Fibroblast of the conjunctiva (primary cell): ENCODE data around the gene ZSCAN1.

Source experiments
- DNase-seq: peaks from one replicate; pipeline ENCODE4 v3.0.0-alpha.2; 2010; ENCODE audit warnings: low read depth

The ZSCAN1 gene

DNA sequence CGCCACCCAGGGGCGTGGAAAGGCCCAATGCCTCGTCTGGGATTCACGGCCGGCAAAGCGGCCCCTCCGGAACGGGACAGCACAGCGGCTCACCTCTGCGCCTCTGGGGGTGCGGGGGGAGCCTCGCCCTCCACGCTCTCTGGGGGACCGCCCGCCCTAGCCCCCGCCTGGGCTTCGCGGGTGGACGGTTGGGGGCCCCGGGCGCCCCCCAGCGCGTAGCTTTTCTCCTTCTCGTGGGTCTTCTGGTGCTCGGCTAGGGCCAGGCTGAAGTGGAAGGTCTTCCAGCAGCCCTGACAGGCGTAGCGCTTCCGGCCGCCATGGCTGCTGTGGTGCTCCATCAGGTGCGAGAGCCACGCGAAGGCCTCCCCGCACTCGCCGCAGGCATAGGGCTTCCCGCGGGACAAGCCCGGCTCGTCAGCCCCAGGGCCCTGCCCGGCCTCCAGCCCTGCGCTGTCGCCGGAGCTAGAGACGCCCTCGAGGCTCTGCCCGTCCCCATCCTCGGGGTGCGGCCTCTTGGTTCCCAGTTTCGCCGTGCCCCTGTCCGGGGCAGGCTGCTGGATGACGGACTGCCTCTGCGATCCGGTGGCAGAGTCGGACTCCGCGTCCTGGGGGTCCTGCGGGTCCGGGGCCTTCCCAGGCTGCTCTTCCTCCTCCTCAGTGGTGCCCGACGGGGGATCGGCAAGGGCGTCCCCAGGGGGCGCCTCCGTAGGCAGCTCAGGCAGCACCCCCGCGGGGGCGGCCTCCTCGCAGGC is 50.9 kb downstream of the ZSCAN1 start:
- no peak for DNase-seq

DNA sequence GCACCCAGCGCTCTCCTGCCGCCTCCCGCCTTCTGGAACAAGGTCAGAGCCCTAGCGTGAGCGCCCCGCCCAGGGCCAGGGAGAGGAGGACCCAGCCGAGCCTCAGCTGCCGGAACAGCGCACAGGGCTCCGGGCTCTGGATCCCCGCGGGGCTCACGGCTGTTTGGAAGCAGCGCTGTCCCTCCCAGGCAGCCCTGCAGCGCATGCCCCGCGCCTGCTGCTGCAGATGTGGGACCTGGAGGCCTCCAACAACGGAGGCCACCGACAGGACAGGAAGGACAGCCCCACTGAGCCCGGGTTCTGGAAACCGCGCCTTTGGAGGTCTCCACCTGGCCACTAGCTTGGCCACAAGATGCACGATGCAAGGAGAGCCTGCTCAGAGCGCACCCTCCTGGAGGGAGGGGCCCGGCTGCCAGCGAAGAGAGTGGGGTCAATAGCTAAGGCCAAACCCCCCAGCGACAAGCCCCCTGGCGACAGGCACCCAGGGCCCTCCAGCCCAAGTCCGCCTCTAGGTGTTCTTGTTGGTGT is 51.6 kb downstream of the ZSCAN1 start:
- DNase-seq = no peak

DNA sequence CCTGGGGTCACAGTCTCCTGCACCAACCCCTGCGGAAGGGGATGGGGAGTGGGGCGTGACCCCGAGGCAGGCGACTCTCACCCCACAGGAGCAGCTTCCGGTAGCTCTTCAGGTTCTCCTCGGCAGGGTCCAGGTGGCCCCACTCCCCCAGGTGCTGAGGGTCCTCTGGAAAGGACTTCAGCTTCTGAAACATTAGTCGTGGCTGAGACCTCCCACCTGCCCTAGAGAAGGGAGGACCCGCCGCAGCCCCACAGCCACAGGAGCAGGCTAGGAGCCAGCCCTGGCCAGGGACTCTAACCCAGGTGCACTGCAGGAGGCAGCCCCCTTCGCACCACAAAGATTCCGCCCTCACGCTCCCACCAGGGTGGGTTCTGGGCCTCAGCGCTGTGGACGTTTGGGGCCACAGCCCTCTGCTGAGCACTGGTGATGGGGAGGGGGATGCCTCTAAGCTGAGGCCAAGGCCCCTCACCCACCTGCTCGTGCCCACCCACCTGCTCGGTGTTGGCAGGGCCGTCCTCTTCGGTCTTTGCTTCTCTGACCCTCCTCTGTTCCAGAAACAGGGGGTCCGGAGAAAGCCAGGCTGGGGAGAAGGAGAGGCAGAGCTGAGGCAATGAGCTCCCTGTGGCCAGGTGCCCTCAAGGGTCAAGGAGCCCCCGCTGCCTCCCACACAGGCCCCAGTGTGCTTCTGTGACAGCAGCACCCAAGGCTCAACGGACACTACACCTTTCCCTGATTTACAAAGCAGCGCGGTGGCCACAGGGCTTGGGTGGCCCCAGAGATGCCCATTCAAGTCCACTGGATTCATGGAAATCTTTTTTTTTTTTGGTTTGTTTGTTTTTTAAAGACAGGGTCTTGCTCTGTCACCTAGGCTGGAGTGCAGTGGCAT is 53.2 kb downstream of the ZSCAN1 start:
- DNase-seq = no peak

DNA sequence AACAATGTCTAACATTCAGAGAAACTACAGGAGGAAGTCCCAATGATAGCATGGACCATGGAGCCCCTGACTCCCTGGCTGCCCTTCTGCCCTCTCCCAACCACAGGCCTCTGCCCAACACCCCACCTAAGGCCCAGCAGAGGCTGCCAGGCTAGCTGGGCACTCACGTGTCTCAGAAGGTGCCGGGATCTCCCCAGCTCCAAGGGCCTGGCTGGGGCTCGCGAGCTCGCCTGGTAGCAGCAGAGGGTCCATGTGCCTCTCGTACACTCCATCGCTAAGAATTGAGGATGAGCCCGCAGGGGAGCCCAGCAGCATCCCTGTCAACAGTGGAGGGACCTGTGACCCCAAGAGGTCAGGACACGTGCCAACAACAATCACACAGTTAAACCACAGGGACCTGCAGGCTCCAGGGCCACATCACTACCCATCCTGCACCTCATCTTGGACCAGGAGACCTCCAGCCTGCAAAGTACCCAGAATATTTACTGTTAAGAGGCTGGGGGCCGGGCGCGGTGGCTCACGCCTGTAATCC is 54.8 kb downstream of the ZSCAN1 start:
- no peak for DNase-seq

DNA sequence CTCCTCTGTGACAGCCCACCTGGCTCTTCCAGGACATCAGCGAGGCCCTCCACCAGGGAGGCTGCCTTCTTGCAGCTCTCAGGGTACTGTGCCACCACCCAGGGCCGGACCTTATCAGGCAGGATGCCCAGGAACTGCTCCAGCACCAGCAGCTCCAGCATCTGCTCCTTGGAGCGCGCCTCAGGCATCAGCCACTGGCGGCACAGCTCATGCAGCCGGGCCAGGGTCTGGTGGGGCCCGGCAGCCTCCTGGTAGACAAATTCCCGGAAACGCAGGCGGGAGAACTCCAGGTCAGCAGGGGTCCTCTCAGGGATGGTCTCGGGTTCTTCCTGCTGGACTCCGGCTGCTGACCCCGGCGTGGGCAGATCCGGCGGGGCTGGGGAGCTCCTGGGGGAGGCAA is 56.0 kb downstream of the ZSCAN1 start:
- no peak for DNase-seq

DNA sequence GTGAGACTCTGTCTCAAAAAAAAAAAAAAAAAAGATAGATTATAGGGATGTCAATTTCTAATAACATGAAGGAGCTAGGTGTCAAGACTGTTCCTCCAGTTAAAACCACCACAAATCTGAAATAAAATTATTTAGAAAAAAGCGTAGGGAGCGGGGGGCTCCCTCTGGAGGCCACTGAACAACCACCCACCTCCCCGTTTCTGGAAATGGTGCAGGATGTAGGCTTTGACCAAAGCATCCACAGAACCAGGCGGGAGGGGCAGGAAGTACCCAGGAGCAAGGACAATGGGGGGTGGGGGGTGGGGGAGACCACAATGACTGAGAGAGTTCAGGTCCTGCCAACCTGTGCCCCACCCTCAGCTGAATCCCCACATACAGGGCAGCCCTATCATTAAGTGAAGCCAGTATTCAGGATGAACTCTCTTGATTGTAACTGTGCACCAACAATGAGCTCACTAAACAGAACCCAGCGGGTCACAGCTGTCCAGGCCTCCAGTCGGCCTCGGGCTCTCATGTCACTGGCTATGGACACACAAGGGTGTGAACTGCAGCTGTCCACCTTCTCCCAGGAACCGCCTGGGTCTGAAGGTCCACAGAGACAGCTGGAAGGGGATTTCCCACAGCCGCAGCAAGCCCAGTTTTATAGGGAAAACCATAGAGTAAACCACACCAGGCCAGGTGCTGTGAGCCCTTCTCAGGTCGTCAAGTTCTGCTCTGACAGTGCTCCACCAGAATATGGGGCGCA is 57.6 kb downstream of the ZSCAN1 start:
- no peak for DNase-seq

DNA sequence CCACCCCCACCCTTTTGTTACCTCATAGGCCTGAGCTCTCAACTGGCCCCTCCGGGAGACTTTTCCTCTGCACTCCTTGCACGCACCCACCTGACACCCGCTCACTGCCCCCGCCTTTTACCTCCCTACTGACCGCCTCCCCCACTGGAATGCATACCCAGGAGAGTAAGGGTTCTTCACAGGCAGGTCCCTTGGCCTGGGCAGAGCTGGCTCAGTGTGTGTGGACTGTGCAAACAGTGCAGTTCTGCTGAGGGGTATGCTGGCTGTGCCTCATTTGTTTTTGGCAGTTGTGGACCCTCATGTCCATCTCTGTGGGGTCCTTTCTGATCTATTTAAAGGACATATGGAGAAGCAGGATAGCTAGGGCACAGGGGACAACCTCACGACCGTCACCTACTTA is 59.2 kb downstream of the ZSCAN1 start:
- no peak for DNase-seq

DNA sequence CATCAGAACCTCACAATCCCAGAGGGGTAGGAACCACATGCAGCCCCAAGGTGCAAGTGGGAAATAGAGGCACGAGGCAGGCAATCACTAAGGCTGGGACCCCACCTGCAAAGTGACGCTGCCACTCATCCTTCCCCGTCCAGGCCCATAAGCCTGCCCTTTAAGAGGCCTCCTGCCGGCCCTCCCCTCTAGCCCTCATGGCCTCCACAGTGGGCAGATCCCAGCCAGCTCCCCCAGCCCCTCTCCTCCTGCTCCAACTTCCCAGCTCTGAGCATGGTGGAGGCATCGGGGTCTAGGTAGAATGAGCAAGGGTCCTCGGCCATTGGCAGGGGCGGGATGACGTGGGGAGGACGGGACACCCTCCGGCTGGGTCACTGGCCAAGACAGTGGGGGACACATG is 61.5 kb downstream of the ZSCAN1 start:
- no peak for DNase-seq

DNA sequence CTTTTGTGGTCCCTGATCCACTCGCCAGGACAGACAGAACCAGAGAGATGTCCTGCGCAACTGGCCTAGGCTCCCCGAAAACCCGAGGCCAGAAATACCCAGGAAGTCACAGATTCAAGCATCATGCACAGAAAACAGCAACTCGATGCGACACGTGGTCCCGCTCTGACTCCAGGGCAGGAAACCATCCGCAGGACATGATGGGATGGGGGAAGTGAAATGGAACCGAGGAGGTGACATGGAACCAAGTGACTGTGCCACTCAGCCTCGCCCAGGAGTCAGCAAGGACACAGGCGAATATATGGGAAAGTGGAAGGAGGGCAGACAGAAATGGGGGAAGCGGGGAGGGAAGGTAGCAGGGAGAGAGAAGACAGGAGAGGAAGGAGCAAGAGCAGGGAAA is 63.1 kb downstream of the ZSCAN1 start:
- DNase-seq = no peak

DNA sequence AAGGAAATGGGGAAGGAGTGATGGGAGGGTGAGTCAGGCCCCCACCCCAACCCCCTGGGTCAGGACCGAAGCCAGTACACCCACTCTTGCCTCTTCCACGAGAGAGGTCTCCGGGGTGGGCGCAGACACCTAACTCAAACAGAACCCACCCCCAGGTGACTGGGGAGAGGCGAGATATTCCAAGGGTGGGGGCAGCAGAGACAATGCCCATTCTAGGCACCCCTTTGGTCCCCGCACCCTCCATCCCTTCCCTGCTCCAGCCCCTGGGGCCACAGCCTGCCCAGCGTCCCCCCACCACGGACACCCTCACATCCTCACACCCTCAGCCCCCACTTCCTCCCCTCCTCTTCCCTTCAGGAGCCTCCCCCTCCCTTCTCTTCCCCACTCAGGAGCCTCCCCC is 63.5 kb downstream of the ZSCAN1 start:
- DNase-seq = no peak

DNA sequence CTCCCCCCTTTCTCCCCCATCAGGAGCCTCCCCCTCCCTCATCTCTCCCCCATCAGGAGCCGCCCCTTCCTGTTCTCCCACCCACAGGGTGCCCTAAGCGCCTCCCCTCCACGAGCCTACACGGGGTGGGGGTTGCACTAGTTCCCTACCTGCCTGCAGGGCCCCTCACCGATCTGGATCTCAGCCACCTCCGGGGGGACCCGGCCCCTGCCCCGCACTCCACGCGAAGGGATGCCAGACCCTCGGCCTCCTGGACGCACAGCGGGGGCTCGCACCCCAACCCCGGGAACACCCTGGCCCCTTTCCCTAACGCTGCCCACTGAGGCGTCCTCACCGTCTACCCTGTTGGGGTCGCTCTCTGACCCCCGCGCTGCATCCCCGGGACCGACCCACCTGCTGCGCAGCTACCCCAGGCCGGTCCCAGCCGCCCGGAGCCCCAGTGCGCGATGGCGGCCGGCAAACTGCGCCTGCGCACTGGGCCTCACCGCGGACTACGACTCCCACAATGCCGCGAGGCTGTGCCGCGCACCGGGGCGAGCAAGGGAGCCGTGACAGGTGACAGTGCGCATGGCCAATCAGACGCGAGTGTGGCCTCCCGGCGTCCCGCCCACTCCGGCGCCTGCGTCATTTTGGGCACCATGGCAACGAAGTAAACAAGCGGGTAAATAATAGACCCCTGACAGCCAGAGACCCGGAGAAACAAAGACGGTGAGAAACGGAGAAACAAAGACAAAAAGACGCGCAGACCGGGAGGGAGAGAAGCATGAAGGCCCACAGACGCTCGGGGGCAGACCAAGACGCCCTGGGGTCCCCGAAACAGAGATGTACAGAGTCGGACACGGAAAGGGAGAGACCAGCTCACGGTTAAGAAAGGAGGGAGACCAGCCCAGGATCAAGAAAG is 64.2 kb downstream of the ZSCAN1 start, which contains the start of gene ZSCAN18:
Gene ZSCAN18 (minus strand): TSS at position 451 of the 901 bp plus-strand sequence. CDS start 7,964 bp downstream, outside the sequence.
- DNase-seq = peak; percentile 95

DNA sequence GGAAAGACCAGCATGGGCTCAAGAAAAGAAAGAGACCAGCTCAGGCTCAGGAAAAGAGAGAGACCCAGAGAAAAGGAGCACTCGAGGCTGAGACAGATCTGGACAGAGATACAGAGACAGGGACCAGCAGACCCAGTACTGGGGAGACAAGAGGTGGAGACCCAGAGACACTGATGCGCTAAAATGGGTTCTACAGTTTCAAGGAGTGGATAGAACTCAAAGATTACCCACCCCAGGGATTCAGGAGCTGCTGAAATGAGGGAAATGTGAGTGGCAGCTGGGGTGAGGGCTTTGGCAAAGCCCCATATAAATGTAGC is 64.8 kb downstream of the ZSCAN1 start:
- no peak for DNase-seq
